Karpas-422 (cell line): Measurements from ENCODE around the gene RAB40B. TPM values are rescaled to one million over a fixed set of nuclear protein-coding genes. Genes with fewer than 3 reads are reported as not detected.

Experiments used
- DNase-seq: peaks from one replicate; pipeline ENCODE4 v3.0.0-alpha.2; 2015
- H2AFZ ChIP-seq: fragments of 200-600 bp; sonication (generic); 2 replicates; pipeline ENCODE4 v1.6.1; 2014; ENCODE audit warnings: antibody characterized with exemption, low read length, mixed read lengths
- H3K27ac ChIP-seq: fragments of 200-600 bp; sonication (generic); 2 replicates; pipeline ENCODE4 v1.5.1; 2014; ENCODE audit warnings: mild to moderate bottlenecking, low read length, moderate library complexity
- H3K27me3 ChIP-seq: fragments of 200-600 bp; sonication (generic); 2 replicates; pipeline ENCODE4 v1.6.1; 2014; ENCODE audit warnings: low read length, mixed read lengths
- H3K36me3 ChIP-seq: fragments of 200-600 bp; sonication (generic); 2 replicates; pipeline ENCODE4 v1.6.1; 2014; ENCODE audit warnings: low read length, mixed read lengths; ENCODE audit not compliant: insufficient read depth
- H3K4me1 ChIP-seq: fragments of 200-600 bp; sonication (generic); 2 replicates; pipeline ENCODE4 v1.6.1; 2014; ENCODE audit warnings: mild to moderate bottlenecking, low read length, mixed read lengths
- H3K4me2 ChIP-seq: fragments of 200-600 bp; sonication (generic); 2 replicates; pipeline ENCODE4 v1.6.1; 2014; ENCODE audit warnings: low read length, low read depth, mild to moderate bottlenecking; ENCODE audit not compliant: poor library complexity, severe bottlenecking
- H3K4me3 ChIP-seq: fragments of 200-600 bp; sonication (generic); 2 replicates; pipeline ENCODE4 v1.5.1; 2014; ENCODE audit warnings: mild to moderate bottlenecking, antibody characterized with exemption, low read length, mixed read lengths
- H3K79me2 ChIP-seq: fragments of 200-600 bp; sonication (generic); 2 replicates; pipeline ENCODE4 v1.6.1; 2014; ENCODE audit warnings: mild to moderate bottlenecking, low read length, mixed read lengths
- H3K9ac ChIP-seq: fragments of 200-600 bp; sonication (generic); 2 replicates; pipeline ENCODE4 v1.6.0; 2014; ENCODE audit warnings: low read length
- H3K9me2 ChIP-seq: fragments of 200-600 bp; sonication (generic), shearing (Covaris generic); replicated peaks from 2 replicates; pipeline ENCODE4 v1.6.0; 2014; ENCODE audit warnings: mild to moderate bottlenecking, low read length, moderate library complexity; ENCODE audit not compliant: insufficient read depth
- H3K9me3 ChIP-seq: fragments of 300-700, 200-600 bp; sonication (generic); 2 replicates; pipeline ENCODE4 v1.6.1; 2014; ENCODE audit warnings: low read length, mixed read lengths
- H4K20me1 ChIP-seq: fragments of 200-600 bp; sonication (generic); 2 replicates; pipeline ENCODE4 v1.6.1; 2014; ENCODE audit warnings: mild to moderate bottlenecking, antibody characterized with exemption, low read length, low read depth; ENCODE audit not compliant: insufficient read depth
- total RNA-seq: library from RNA; depleted of rRNA; stranded (reverse); fragments of >200 nt; shearing (Covaris generic); gene quantifications from 2 replicates; pipeline ENCODE4 v1.2.3, GENCODE V29; 2014; ENCODE audit warnings: low replicate concordance

The RAB40B gene
- total RNA-seq, 1 experiment from 2014 or later: 1.7 TPM

GRCh38 chr17:82736511-82737185 lies 38.1 kb upstream of the RAB40B start:
- Histone ChIP-seq H2AFZ (no peak overlapping the region), H3K79me2 (no peaks in the 10 kb centered on the region), H3K9ac (no peak overlapping the region), H3K4me3 (no peak overlapping the region), H3K9me2 (no peaks in the 10 kb centered on the region), H3K9me3 (no peaks in the 10 kb centered on the region), H4K20me1 (no peaks in the 10 kb centered on the region), H3K36me3 (peaks cover 30% of the 10 kb centered on the region), H3K4me1 (no peaks in the 10 kb centered on the region), H3K27me3 (no peaks in the 10 kb centered on the region), H3K27ac (no peak overlapping the region), H3K4me2 (no peak overlapping the region)
- DNase-seq: no peak

- Histone ChIP-seq H3K27me3 (no peaks in the 10 kb centered on the region), H3K36me3 (peaks cover 16% of the 10 kb centered on the region), H2AFZ (no peak within 1 kb of the TSS), H3K4me1 (no peaks in the 10 kb centered on the region), H3K9ac (no peak within 1 kb of the TSS), H3K4me2 (no peak within 1 kb of the TSS), H4K20me1 (no peaks in the 10 kb centered on the region), H3K4me3 (no peak within 1 kb of the TSS), H3K9me2 (no peaks in the 10 kb centered on the region), H3K9me3 (no peaks in the 10 kb centered on the region), H3K27ac (no peak within 1 kb of the TSS), H3K79me2 (no peaks in the 10 kb centered on the region)
- no peak for DNase-seq
Measured at GRCh38 chr17:82734987-82735866, 36.7 kb upstream of the RAB40B start, which contains the start of gene FN3K. TSS of gene FN3K (plus strand) at chr17:82735615. CDS start at chr17:82735637, 22 bp downstream.

- H3K4me2 ChIP-seq: no peak overlapping the region
- H3K4me3 ChIP-seq: no peak overlapping the region
- peaks cover 16% of the 10 kb centered on the region; the same call in 1 of the 2 replicates for H3K36me3 ChIP-seq
- no peaks in the 10 kb centered on the region for H3K9me3 ChIP-seq
- H3K9me2 ChIP-seq: no peaks in the 10 kb centered on the region
- H3K27ac ChIP-seq: no peak overlapping the region
- H3K79me2 ChIP-seq: no peaks in the 10 kb centered on the region
- H3K9ac ChIP-seq: no peak overlapping the region
- no peak for DNase-seq
- no peaks in the 10 kb centered on the region for H3K4me1 ChIP-seq
- no peaks in the 10 kb centered on the region for H3K27me3 ChIP-seq
- H2AFZ ChIP-seq: no peak overlapping the region
- H4K20me1 ChIP-seq: no peaks in the 10 kb centered on the region
Measured at GRCh38 chr17:82732118-82732743, 33.7 kb upstream of the RAB40B start.

GRCh38 chr17:82729479-82730260 lies 31.2 kb upstream of the RAB40B start:
- Histone ChIP-seq H3K9me3 (no peaks in the 10 kb centered on the region), H3K9ac (no peak overlapping the region), H3K4me2 (no peak overlapping the region), H3K79me2 (no peaks in the 10 kb centered on the region), H3K9me2 (no peaks in the 10 kb centered on the region), H3K27me3 (no peaks in the 10 kb centered on the region), H3K36me3 (peaks cover 16% of the 10 kb centered on the region; the same call in 1 of the 2 replicates), H3K4me3 (no peak overlapping the region), H4K20me1 (no peaks in the 10 kb centered on the region), H2AFZ (no peak overlapping the region), H3K4me1 (no peaks in the 10 kb centered on the region), H3K27ac (no peak overlapping the region)
- DNase-seq: peak; percentile 32

- H2AFZ ChIP-seq: no peak overlapping the region
- no peak overlapping the region for H3K9ac ChIP-seq
- no peak overlapping the region for H3K27ac ChIP-seq
- H3K9me3 ChIP-seq: no peaks in the 10 kb centered on the region
- no peak for DNase-seq
- no peaks in the 10 kb centered on the region for H4K20me1 ChIP-seq
- no peak overlapping the region for H3K4me3 ChIP-seq
- H3K9me2 ChIP-seq: no peaks in the 10 kb centered on the region
- no peaks in the 10 kb centered on the region for H3K79me2 ChIP-seq
- H3K4me1 ChIP-seq: no peaks in the 10 kb centered on the region
- H3K36me3 ChIP-seq: peaks cover 3% of the 10 kb centered on the region; the same call in 1 of the 2 replicates
- no peaks in the 10 kb centered on the region for H3K27me3 ChIP-seq
- H3K4me2 ChIP-seq: no peak overlapping the region
Measured at GRCh38 chr17:82726427-82726826, 27.9 kb upstream of the RAB40B start.

- Histone ChIP-seq H3K27me3 (no peaks in the 10 kb centered on the region), H3K9me2 (no peaks in the 10 kb centered on the region), H3K4me3 (no peak overlapping the region), H3K9ac (no peak overlapping the region), H3K27ac (no peak overlapping the region), H3K4me2 (no peak overlapping the region), H3K36me3 (peaks cover 10% of the 10 kb centered on the region; the same call in 1 of the 2 replicates), H3K9me3 (no peaks in the 10 kb centered on the region), H3K79me2 (peaks cover 5% of the 10 kb centered on the region), H3K4me1 (no peaks in the 10 kb centered on the region), H4K20me1 (no peaks in the 10 kb centered on the region), H2AFZ (no peak overlapping the region)
- no peak for DNase-seq
Measured at GRCh38 chr17:82723169-82723807, 24.8 kb upstream of the RAB40B start.

- Histone ChIP-seq H3K27me3 (no peaks in the 10 kb centered on the region), H3K9ac (no peak overlapping the region), H3K4me1 (peaks cover 6% of the 10 kb centered on the region), H2AFZ (no peak overlapping the region), H3K79me2 (peaks cover 13% of the 10 kb centered on the region), H3K4me3 (no peak overlapping the region), H3K27ac (no peak overlapping the region), H3K9me3 (no peaks in the 10 kb centered on the region), H3K36me3 (peaks cover 8% of the 10 kb centered on the region; the same call in 1 of the 2 replicates), H3K4me2 (no peak overlapping the region), H3K9me2 (no peaks in the 10 kb centered on the region), H4K20me1 (no peaks in the 10 kb centered on the region)
- DNase-seq: no peak
Measured at GRCh38 chr17:82722341-82723013, 24.0 kb upstream of the RAB40B start.
